ENCODE data around the gene HSPG2.

Gene HSPG2

DNA sequence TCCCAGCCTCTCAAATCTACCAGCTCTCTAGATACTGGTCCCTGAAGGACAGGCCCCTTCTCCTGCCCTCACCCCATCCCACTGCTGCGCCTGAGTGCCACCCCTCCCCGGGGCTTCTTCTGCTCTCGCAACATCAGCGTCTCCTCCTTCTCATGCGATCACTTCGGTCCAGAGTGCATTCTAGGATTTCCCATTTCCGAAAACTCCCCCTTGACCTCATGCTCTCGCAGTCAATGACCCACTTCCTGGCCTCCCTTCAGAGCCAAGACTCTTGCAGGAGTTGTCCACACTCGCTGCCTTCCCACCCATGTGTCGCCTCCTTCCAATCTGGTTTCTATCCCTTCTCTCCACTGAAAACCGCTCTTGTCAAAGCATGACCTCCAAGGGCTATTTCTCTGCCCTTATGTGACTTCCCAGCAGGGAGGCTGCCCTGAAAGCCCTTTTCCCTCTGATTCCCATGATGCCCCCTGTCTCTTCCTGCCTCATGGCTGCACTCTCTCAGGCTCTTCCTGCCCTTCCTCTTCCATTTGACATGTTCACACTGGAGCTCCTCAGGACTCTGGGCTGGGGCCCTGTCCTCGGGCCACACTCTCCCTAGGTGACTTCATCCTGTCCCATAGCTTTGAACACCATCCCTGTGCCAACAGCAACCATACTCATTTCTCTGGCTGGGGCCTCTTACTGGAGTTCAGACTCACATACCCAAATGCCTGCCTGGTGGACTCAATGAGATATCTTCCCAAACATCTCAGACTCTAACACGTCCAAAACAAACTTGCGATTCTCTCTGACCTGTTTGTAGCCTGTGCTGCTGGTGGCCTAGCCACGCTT is 79.1 kb downstream of the HSPG2 start:
- DNase-seq = no peak

DNA sequence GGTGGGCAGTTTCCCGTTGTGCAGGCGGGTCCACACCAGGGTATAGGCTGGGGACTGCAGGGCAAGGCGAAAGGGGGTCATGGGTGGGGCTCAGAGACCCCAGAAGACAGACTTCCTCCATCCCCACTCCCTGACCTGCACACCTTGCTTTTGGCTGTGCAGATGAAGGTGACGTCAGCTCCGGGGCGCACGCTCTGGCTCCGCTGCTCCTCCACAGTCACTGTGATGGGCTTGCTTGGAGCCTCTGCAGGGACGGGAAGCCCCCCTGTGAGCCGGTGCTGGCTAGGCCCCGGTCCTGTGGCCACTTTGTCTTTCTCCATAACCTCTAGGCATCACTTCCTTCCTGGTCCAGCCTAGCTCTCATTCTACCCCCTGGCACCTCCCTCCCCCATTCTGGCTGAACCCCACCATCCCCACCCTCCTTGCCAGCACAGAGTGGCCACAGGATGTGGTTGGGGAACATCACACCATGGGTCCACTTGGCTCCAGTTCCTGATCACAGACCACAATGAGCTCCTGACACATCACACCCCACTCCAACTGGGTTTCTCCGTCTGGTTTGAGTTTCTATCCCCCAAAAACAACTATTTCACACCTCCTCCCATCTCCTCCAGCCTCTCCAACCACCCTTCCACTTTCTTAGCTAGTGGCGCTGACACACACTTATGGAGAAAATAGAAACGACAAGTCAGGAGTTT is 79.8 kb downstream of the HSPG2 start:
- DNase-seq = no peak

DNA sequence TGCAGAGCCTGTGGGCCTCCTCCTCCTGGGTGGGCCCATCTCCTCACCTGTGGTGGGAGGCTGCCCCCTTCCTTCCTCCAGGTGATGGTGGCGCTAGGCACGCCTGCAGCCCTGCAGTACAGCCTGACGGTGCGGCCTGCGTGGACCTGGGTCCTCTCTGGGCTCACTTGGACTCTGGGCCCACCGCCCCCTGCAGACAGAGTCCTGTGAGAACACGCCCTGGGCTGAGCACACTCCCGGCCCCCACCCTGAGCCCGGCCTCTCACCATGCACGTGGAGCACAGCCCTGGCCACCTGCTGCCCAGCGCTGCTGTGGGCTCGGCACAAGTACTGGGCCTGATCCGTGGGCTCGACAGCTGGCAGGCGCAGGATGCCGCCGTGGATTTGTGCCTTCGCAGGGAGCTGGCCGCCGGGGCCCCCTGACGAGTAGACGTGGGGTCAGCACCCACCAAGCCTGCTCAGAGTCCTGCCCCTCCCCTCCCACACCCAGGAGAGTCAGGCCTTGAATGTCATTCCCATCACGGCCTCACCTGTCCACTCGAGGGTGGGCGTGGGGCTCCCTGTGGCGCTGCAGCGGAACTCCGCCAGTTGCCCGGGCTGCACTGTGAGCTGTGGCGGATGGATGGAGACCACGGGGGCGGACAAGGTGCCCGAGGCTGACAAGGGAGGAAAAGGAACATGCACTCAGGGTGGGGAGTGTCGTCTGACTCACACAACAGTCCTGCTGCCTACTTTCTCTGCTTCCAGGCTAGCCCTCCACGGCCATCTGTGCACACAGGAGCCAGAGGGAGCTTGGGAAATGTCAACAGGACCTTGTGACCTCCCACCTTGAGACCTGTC is 81.6 kb downstream of the HSPG2 start:
- no peak for DNase-seq

DNA sequence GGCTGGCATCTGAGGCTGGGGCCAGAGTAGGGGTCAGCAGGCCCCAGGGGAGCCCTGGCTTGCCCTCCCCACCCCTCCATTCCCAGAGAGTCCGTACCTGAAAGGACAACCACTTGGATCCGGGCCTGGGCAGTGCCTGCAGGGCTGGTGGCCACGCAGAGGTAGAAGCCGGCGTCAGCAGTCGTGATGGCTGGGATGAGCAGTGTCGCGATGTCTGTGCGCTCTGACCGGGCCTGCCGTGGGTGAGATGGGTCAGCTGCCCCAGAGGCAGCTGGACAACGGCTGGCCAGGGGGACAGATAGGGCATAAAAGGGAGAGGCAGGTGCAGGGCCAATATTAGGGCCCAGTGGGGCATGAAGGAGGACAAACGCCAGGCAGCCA is 82.4 kb downstream of the HSPG2 start:
- DNase-seq = no peak

DNA sequence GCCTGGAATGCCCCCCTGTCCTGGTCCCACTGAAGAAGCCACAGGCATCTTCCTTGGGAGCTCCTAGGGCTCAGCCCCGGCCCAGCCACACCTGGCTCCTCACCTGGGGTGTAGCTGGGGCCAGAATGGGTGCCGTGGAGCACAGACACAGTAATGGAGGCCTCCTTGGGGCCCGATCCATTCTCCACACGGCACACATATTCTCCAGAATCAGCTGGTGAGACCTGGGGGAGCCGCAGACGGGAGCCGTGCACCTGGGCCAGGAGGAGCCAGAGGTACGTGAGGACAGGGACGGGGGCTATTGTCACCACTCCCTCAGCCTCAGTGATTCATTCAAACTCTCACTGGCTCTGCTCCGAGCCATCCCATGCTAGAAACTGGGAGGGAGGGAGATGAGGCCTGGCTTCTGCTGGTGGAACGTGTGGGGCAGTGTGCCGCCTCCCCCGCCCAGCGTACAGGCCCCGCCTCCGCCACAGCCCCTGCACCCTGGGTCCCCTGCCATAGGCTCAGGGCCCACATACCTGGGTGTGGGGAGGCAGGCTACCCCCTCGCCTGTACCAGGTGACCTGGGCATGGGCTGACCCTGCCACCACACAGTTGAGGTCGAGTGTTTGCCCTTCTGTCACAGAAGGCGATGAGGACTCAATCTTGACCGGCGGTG is 82.9 kb downstream of the HSPG2 start:
- no peak for DNase-seq

DNA sequence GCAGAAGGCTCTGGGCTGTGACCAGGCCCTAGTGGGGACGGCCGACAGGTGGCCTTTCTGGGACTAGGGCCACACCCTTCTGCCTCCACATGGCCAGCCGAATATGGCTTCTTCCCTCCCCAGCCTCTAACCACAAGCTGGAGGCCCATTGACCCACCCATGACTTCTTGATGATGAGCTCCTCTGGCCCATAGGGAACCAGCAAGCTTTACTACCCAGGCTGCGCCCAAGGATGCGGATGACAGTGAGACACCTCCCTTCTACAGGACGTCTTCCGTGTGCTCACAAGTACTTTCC is 84.0 kb downstream of the HSPG2 start:
- no peak for DNase-seq

DNA sequence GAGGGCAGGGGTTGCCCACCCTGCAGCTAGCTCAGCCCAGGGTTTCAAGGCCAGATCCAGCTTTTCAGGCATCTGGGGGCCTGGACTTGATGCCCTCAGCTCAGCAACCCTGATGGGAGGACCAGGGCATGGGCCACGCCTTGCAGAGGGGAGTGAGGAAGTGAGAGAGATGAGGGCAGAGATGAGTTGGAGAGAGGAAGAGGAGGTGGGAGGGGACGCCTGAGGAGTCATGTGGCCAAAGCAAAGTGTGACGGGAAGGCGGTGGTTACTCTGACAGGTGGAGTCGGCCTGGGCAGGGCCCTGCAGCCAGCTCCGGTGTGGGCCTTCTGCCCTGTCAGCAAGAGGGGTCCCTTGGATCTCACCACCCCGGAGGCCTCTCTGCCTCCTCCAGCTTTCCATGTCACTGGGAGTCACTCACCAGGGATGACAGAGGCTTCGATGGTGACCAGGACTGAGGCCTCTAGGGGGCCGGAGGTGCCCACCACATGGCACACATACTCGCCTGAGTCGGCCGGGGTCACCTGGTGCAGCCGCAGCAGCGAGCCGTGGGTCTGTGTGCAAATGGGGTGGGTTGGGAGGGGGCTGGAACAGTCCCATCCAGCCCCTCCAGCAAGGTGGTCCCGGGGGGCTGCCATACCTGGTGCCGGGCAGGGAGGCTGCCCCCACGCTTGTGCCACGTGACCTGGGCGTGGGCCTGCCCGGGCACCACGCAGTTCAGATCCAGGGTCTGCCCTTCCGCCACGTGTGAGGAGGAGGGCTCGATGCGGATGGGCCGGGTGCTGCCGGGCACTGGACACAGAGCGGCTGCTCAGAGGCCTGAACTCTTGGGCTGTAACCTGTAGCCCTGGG is 84.6 kb downstream of the HSPG2 start:
- DNase-seq = no peak

DNA sequence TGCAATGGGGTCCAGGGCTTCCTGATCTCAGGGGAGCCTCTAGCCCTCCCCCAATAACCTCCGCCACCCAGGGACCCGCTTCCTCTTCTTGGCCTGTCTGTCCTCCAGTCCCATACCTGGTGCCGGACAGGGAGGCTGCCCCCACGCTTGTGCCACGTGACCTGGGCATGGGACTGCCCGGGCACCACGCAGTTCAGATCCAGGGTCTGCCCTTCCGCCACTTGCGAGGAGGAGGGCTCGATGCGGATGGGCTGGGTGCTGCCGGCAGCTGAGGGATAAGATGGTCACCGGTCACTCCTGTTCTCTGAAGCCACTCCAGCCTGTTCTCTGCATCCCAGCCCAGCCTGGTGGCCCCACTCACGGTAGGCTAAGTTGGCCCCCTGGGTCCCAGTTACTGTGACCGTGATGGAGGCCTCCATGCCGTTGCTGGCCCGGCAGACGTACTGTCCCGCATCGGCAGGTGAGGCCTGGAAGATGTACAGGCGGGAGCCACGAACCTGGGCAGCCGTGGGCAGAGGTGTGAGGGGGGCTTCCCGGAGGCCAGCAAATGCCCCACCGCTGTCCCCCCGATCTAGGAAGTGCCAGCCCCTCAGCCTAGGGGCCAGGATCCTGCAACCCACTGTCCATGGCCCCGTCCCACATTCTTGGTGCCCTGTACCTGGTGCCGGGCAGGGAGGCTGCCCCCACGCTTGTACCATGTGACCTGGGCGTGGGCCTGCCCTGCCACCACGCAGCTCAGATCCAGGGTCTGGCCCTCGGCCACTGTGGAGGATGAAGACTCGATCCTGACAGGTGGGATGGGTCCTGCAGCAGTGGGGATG is 85.5 kb downstream of the HSPG2 start:
- DNase-seq = no peak

DNA sequence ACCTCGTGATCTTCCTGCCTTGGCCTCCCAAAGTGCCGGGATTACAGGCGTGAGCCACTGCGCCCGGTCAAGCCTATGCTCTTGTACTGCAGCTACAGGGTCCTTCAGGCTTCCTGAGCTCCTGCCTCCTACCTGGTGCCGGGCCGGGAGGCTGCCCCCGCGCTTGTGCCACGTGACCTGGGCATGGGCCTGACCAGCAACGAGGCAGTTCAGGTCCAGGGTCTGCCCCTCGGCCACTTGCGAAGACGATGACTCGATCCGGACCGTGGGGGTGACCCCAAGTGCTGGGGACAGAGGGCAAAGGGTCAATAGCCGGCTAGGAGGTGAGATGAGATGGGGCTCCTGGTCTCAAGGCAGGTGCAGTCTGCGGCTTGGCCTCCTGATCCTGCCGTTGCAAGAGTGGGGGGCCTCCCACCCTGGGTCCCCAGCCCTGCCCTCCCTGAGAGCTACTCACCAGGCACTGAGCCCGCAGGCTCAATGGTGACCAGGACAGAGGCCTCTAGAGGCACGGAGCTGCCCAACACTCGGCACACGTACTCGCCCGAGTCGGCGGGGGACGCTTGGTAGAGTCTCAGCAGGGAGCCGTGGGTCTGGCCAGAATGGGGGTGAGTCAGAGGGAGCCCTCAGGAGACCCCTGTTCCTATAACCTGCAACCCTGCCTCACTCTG is 87.1 kb downstream of the HSPG2 start:
- no peak for DNase-seq

DNA sequence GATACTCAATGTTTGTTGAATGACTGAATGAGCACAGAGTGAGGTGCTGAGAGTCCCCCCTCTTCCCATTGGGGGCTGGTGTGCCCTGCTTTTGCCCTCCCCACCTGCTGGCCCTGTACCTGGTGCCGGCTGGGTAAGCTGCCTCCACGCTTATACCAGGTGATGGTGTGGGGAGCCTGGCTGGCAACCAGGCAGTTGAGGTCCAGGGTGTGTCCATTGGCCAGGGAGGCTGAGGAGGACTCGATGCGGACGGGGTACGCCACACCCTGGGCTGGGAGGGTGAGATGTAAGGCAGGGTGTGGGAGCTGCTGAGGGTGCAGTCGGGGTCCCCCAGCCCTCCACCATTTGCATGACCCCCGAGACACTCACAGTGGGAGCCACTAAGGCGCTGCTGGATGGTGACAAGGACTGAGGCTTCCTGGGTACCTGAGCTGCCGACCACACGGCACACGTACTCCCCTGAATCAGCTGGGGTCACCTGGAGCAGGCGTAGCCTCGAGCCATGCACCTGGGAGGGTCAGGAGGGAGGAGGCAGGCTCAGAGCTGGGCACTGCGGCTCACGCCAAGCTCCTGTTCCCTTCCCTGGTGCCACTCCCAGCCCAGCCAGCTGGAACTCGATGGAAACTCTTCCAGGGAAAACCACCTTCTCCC is 88.5 kb downstream of the HSPG2 start:
- DNase-seq = no peak

DNA sequence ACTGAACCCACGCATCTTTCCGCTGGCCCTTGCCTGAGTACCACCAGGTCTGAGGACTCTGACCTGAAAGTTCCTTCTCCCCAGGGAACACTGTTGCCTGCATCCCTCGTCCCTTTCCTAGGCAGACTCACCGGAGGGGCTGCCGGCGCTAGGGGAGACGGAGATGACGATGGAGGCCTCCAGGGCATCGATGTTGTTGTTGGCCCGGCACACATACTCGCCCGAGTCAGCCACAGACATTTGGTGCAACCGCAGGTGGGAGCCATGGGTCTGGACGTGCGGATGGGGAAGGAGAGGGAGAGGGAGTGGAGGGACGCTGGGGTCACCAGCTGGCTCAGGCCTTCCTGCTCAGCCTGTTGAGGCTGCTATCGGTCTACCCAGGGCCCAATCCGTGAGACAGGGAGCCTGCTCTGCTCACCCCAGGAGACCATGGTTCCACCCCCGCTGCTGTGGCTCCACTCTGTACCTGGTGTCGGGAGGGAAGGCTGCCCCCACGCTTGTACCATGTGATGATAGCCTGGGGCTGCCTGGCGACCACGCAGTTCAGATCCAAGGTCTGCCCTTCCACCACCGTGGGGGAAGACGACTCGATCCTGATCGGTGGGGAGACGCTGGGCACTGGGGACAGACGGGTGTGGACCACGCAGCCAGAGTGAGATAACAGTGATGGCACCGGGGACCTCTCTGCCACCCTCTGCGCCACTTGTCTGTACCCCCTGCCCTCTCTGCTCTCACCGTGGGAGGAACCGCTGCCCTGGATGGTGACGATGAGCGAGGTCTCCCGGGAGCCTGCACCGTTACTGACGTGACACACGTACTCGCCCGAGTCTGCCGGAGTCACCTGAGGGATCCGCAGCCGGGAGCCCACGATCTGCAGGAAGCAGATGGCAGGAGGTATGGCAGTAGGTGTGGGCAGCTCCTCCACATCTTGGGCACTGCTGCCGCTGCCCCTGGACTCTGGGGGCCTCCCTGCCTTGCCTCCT is 89.6 kb downstream of the HSPG2 start:
- DNase-seq = no peak

DNA sequence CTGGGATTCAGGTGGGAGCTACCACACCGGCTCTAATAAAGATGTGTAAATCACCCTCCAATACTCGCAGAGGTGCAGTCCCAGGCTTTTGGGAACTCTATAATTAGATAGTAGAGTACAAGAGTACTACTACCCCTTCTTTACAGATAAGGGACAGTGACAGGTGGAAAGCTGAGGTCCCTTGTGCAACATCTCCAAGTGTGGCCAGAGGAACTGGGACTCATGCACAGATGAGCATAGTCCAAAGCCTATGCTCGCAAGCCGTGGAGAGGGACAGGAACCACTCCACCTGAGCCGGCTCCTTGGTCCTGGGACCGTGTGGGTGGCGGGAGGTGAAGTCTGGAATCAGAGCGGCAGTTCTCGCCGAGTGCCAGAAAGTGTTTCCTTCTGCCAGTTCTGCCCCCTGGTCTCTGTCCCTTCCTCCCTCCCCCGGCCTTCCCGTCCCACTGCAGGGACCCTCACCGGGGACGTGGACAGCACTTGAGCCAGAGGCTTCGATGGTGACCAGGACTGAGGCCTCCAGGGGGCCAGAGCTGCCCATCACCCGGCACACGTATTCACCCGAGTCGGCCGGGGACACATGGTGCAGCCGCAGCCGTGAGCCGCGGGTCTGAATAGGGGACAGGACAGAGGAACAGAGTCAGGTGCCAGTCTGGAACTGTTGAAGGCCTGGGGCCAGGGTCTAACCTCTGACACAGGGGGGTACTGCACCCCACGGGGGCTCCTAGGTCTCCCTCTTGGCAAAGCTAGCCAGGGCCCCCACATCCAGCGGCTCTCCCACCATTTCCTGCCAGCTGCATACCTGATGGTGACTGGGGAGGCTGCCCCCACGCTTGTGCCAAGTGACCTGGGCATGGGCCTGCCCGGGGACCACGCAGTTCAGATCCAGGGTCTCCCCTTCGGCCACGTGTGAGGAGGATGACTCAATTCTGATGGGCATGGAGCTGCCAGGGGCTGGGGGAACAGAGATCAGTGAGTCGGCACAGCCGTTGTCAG is 91.2 kb downstream of the HSPG2 start:
- DNase-seq = no peak

DNA sequence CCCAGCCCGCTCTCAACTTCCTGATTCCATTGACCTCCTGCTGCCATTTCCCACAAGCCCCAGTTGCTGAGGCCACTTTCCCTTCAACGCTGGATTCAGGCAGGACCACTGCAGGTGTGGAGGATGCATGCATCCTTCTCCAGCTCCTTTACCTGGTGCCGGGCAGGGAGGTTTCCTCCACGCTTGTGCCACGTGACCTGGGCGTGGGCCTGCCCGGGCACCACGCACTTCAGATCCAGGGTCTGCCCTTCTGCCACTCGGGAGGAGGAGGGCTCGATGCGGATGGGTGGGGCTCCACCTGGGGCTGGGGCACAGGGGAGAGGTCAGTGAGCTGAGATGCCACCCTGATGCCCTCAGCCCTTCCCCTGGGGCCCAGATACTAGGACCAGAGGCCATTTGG is 93.1 kb downstream of the HSPG2 start:
- no peak for DNase-seq

DNA sequence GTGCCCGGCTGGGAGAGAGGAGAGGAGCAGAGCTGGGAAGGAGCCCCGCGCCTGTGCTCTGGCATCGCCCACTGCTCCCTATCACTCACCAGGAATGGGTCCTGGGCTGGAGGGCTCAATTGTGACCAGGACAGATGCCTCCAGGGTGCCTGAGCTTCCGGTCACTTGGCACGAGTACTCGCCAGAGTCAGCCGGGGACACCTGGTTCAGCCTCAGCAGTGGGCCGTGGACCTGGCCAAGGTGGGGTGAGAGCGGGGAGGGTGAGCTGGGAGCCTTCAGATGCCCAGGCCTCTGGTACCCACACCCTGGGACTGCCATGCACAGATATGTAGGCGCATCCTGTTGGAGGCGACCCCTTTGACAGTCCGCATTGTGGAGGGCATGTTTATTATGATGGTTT is 93.9 kb downstream of the HSPG2 start:
- no peak for DNase-seq

DNA sequence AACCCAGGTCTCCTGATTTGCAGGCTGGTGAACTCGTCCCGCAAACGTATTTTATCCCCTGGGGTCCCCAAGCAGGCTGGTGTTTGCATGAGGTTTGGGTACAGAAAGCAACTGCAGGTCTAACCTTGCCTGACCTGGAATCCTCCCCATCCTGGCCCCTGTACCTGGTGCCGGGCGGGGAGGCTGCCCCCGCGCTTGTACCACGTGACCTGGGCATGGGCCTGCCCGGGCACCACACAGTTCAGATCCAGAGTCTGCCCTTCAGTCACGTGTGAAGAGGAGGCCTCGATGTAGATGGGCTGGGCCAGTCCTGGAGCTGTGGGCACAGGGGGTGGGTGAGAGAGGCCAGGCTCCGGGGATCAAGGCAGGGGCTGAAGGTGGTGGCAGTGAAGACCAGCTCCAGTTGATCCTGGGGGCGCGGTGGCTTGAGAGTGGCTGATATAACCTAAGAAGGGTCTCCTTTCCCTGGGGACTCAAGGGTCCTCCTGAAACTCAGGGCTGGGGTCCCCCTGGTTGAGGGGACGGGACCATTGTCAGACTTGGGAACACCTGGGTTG is 94.4 kb downstream of the HSPG2 start:
- no peak for DNase-seq

DNA sequence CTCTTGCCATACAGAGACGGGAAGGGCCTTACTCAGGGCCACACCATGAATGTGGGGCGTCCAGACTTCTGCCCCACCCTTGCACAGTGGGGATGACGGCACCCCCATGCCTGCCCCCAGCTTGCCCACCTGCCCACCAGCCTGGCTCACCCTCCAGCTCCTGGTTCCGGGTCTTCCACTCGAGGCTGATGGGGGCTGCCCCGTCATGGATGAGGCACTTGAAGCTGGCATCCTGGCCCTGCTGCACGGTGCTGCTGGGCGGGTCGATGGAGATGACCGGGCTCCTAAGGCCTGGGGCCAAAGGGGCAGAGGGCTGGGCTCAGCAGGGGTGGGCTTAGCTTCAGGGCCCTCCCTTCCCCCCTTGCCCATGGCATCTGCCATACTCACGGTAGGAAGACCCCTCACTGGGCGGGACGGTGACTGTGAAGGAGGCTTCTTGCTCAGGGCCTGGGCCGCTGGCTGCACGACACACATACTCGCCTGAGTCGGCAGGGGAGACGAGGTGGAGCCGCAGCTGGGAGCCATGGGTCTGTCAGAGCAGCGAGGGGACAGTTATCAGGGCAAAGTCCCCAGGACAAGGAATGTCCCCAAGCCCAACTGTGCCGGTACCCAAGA is 95.2 kb downstream of the HSPG2 start:
- no peak for DNase-seq

DNA sequence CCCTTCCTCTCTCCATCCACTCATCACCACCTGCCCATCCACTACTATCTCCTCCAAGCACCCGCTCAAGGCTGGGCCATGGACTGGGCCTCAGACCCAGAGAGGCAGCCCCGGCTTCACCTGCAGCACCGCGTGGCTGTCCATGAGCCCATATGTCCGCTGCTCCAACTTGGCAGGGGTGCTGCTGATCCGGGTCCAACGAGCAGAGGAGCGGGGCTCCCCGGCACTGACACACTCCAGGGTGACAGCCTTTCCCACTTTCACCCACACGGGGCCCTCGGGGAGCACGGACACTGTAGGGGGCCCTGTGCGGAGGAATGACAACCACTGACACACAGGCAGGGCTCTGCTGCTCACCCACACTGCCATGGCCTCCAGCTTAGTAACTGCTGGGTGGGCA is 96.1 kb downstream of the HSPG2 start:
- no peak for DNase-seq
